Mucosa of descending colon (tissue), 3 donors: ENCODE measurements around the gene IFT25. TPM values are rescaled to one million over a fixed set of nuclear protein-coding genes. Genes with fewer than 3 reads are reported as not detected.
"Not testable (repeated sequence)": the region's sequence is repeated elsewhere in the genome, so short reads cannot be mapped to it uniquely, and the experiment has no call there.

ENCODE experiments used
- ATAC-seq: fragments of 200-7000 bp; cut with Tn5 transposase; one replicate; pipeline ENCODE4 v1.9.1; 2020; ENCODE audit warnings: mild to moderate bottlenecking, moderate library complexity
- DNase-seq, 3 donors: peaks; one replicate each; pipeline ENCODE4 v3.0.0-alpha.2; 2020
- H3K36me3 ChIP-seq: fragments of 200-600 bp; one replicate; pipeline ENCODE4 v1.8.0; 2021; ENCODE audit warnings: low read depth, mild to moderate bottlenecking
- H3K4me1 ChIP-seq: fragments of 200-600 bp; one replicate; pipeline ENCODE4 v1.8.0; 2021; ENCODE audit warnings: low read depth, mild to moderate bottlenecking
- H3K4me3 ChIP-seq: fragments of 200-600 bp; one replicate; pipeline ENCODE4 v1.8.0; 2021; ENCODE audit warnings: mild to moderate bottlenecking
- H3K9me3 ChIP-seq: fragments of 200-600 bp; one replicate; pipeline ENCODE4 v1.8.0; 2021; ENCODE audit warnings: mild to moderate bottlenecking
- intact Hi-C, 2 donors: fragments of 100-400 bp; cut with DNase I in 1 of 2; cut with micrococcal nuclease in 1 of 2; formaldehyde crosslinking; loops; one replicate each; pipeline versions ENCODE4 v1.11.0 to v1.11.1; 2022; cut with DNase I, micrococcal nuclease
- total RNA-seq, 3 donors: library from RNA; stranded (reverse); fragmentation: NEBNext Ultra II Directional in 2 of 3; extraction: Animal tissue kit (Norgen Biotek cat#: 25700) in 2 of 3; gene quantifications; one replicate each; pipeline versions ENCODE4 v1.2.1 to v1.2.4, GENCODE V29; 2021 to 2023
- TF ChIP-seq, protein P1 (sequence below): fragments of 200-600 bp; IDR thresholded peaks from one replicate; pipeline ENCODE4 v1.8.0; 2022; ENCODE audit warnings: antibody characterized with exemption, mild to moderate bottlenecking
- donor health status: DM: no; HTN: no; CAD: no; lungs with moderate emphysema.
- donor health status: DM: no; HTN: no; CAD: no.
- donor health status: DM: no; HTN: yes; CAD: no.

Gene IFT25
- total RNA-seq, 3 donors from 2014 or later, result 19.8 to 22.6 (median 19.9) TPM

GRCh38 chr1:53975861-53976260 is 30.4 kb upstream of the IFT25 start:
- DNase-seq (no peak), ATAC-seq (no peak)
- Histone ChIP-seq H3K9me3 (no peaks in the 10 kb centered on the region), H3K4me3 (no peak overlapping the region), H3K4me1 (no peaks in the 10 kb centered on the region), H3K36me3 (no peaks in the 10 kb centered on the region)
- intact Hi-C loops, result no loop called here
- TF ChIP-seq, protein P1, sequence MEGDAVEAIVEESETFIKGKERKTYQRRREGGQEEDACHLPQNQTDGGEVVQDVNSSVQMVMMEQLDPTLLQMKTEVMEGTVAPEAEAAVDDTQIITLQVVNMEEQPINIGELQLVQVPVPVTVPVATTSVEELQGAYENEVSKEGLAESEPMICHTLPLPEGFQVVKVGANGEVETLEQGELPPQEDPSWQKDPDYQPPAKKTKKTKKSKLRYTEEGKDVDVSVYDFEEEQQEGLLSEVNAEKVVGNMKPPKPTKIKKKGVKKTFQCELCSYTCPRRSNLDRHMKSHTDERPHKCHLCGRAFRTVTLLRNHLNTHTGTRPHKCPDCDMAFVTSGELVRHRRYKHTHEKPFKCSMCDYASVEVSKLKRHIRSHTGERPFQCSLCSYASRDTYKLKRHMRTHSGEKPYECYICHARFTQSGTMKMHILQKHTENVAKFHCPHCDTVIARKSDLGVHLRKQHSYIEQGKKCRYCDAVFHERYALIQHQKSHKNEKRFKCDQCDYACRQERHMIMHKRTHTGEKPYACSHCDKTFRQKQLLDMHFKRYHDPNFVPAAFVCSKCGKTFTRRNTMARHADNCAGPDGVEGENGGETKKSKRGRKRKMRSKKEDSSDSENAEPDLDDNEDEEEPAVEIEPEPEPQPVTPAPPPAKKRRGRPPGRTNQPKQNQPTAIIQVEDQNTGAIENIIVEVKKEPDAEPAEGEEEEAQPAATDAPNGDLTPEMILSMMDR, result no peak

- no peak for ATAC-seq
- H3K4me1 ChIP-seq, result peaks cover 4% of the 10 kb centered on the region
- no peaks in the 10 kb centered on the region for H3K9me3 ChIP-seq
- no peak for DNase-seq
- TF ChIP-seq, protein P1, result no peak
- H3K36me3 ChIP-seq, result no peaks in the 10 kb centered on the region
- intact Hi-C loops, result no loop called here
- H3K4me3 ChIP-seq, result no peak overlapping the region
These were observed 26.2 kb upstream of the IFT25 start for GRCh38 chr1:53971718-53972117.

- H3K4me3 ChIP-seq, H3K9me3 ChIP-seq, intact Hi-C loops, H3K4me1 ChIP-seq, DNase-seq, H3K36me3 ChIP-seq, ATAC-seq: not testable (repeated sequence)
These were observed 23.8 kb upstream of the IFT25 start for GRCh38 chr1:53969323-53969722.

DNA sequence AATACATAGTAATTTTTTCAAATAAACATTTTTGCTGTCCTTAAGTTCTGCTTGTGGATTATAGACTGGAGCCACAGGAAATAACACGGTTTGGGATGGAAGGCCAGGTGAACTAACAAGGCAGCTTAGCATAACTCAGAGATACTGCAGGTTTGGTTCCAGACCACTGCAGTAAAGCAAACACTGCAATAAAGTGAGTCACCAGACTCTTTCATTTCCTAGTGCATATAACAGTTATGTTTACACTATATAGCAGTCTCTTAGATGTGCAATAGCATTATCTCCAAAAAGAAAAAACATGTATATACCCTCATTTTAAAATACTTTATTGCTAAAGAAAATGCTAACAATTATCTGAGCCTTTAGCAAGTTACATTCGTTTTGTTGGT is 22.6 kb upstream of the IFT25 start:
- peak; percentile 97 for ATAC-seq

DNA sequence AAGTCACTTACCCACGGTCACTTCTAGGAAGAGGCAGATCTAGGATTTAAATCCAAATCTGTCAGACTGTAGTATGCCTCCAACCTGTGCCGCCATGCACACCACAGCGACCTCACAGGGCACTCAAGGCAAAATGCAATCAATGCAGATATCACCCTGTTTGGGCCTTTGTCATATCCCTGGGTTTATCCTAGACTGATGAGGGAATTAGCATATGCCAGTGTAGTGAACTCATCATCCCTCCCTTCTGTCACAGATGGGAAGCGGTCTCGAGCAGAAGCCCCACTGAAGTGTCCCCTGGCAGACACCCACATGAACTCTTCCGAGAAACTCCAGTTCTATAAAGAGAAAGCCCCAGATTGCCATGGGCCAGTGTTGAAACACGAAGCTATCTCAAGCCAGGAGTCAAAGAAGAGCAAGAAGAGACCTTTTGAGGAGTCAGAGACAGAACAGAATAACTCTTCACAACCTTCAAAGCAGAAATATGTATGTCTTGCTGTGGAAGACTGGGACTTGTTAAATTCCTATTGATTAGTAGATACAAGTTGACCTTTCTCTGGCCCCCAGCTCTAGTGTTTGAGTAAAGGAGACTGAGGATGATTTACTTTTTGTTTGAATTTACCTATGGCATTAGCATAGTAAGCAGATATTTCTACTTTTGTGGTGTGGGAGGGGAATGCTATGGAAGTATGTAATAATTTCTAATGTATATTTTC is 22.1 kb upstream of the IFT25 start:
- H3K9me3 ChIP-seq, result no peaks in the 10 kb centered on the region
- DNase-seq, result no peak
- TF ChIP-seq, protein P1, result no peak
- intact Hi-C loops, result no loop called here
- no peak overlapping the region for H3K4me3 ChIP-seq
- no peak for ATAC-seq
- H3K4me1 ChIP-seq, result peaks cover 4% of the 10 kb centered on the region
- no peaks in the 10 kb centered on the region for H3K36me3 ChIP-seq

More for the DNA sequence above, 22.6 kb upstream of the IFT25 start:
- intact Hi-C loops, result no loop called here
- TF ChIP-seq, protein P1, result no peak
- Histone ChIP-seq H3K4me1 (peaks cover 4% of the 10 kb centered on the region), H3K4me3 (no peak overlapping the region), H3K36me3 (no peaks in the 10 kb centered on the region), H3K9me3 (no peaks in the 10 kb centered on the region)
- no peak for DNase-seq

- Histone ChIP-seq H3K4me3 (no peak overlapping the region), H3K4me1 (peaks cover 4% of the 10 kb centered on the region), H3K9me3 (no peaks in the 10 kb centered on the region), H3K36me3 (no peaks in the 10 kb centered on the region)
- ATAC-seq, result no peak
- intact Hi-C loops, result no loop called here
- DNase-seq, result no peak
- TF ChIP-seq, protein P1, result no peak
These were observed 21.3 kb upstream of the IFT25 start for GRCh38 chr1:53966794-53967193.
